ENCODE results near the gene LSM7. TPM values are rescaled to one million over a fixed set of nuclear protein-coding genes. Genes with fewer than 3 reads are reported as not detected.

The LSM7 gene
- total RNA-seq, 4 donors from 2014 or later, result 57.2 to 140 (median 94.9) TPM

- intact Hi-C loops (cut with DNase I; ENCODE audit: low total_unique reads), result no loop called here
- no peak overlapping the region for H3K4me3 ChIP-seq (ENCODE audit: low read depth, poor library complexity, severe bottlenecking)
- WGBS, 2 donors, result 64 to 70% methylated on average over 10 to 18 of the region's 25 CpGs
- TF ChIP-seq CTCF (IDR thresholded peaks at IDR 0.05), result no peak
- DNase-seq (ENCODE audit: low spot score in 2 of 2), result no peak
These were observed 10.6 kb downstream of the LSM7 start for GRCh38 chr19:2317756-2318155.

GRCh38 chr19:2317300-2317699 lies 11.1 kb downstream of the LSM7 start:
- intact Hi-C loops (cut with DNase I; ENCODE audit: low total_unique reads), result no loop called here
- DNase-seq (ENCODE audit: low spot score in 2 of 2), result no peak
- H3K4me3 ChIP-seq (ENCODE audit: low read depth, poor library complexity, severe bottlenecking), result no peak overlapping the region
- TF ChIP-seq POLR2A (IDR thresholded peaks at IDR 0.05), result no peak
- no peak for TF ChIP-seq CTCF (IDR thresholded peaks at IDR 0.05)
- WGBS, 2 donors, result 91 to 92% methylated on average over 13 of the region's 13 CpGs

- DNase-seq (ENCODE audit: low spot score in 2 of 2), result peak in 1 of 2 donors; percentile 41
- TF ChIP-seq CTCF (IDR thresholded peaks at IDR 0.05) (peak in 1 of 3 donors; percentile 20), POLR2A (IDR thresholded peaks at IDR 0.05) (no peak)
- intact Hi-C loops (cut with DNase I; ENCODE audit: low total_unique reads), result no loop called here
- WGBS, 2 donors, result 45 to 50% methylated on average over 22 of the region's 22 CpGs
- H3K4me3 ChIP-seq (ENCODE audit: low read depth, poor library complexity, severe bottlenecking), result no peak overlapping the region
These were observed 12.5 kb downstream of the LSM7 start for GRCh38 chr19:2315818-2316353.

GRCh38 chr19:2315121-2315817 lies 13.1 kb downstream of the LSM7 start:
- TF ChIP-seq CTCF (IDR thresholded peaks at IDR 0.05), result no peak
- TF ChIP-seq POLR2A (IDR thresholded peaks at IDR 0.05), result no peak
- no peak overlapping the region for H3K4me3 ChIP-seq (ENCODE audit: low read depth, poor library complexity, severe bottlenecking)
- intact Hi-C loops (cut with DNase I; ENCODE audit: low total_unique reads), result no loop called here
- 79 to 85% methylated on average over 7 of the region's 7 CpGs for WGBS, 2 donors
- DNase-seq (ENCODE audit: low spot score in 2 of 2), result no peak

- intact Hi-C loops (cut with DNase I; ENCODE audit: low total_unique reads), result no loop called here
- 39 to 56% methylated on average over 17 to 26 of the region's 28 CpGs for WGBS, 2 donors
- no peak for DNase-seq (ENCODE audit: low spot score in 2 of 2)
- no peak overlapping the region for H3K4me3 ChIP-seq (ENCODE audit: low read depth, poor library complexity, severe bottlenecking)
- TF ChIP-seq POLR2A (IDR thresholded peaks at IDR 0.05) (no peak), CTCF (IDR thresholded peaks at IDR 0.05) (no peak)
These were observed 15.4 kb downstream of the LSM7 start for GRCh38 chr19:2312820-2313501.

Measured in lower leg skin (tissue), 4 donors.